PC-9 (cell line): Measurements from ENCODE around the gene PIK3CA.

Experiments used
- EZH2 ChIP-seq: fragments of 200-600 bp; sonication (generic); IDR thresholded peaks from 2 replicates; pipeline ENCODE4 v1.8.0; 2017; ENCODE audit warnings: antibody characterized with exemption, low read depth
- TF ChIP-seq, protein P1 (sequence below): fragments of 200-600 bp; sonication (generic); conservative IDR thresholded peaks from 2 replicates; pipeline ENCODE4 v1.6.1; 2017; ENCODE audit warnings: mixed run types, antibody characterized with exemption, mild to moderate bottlenecking, moderate library complexity

- TF ChIP-seq, protein P1, sequence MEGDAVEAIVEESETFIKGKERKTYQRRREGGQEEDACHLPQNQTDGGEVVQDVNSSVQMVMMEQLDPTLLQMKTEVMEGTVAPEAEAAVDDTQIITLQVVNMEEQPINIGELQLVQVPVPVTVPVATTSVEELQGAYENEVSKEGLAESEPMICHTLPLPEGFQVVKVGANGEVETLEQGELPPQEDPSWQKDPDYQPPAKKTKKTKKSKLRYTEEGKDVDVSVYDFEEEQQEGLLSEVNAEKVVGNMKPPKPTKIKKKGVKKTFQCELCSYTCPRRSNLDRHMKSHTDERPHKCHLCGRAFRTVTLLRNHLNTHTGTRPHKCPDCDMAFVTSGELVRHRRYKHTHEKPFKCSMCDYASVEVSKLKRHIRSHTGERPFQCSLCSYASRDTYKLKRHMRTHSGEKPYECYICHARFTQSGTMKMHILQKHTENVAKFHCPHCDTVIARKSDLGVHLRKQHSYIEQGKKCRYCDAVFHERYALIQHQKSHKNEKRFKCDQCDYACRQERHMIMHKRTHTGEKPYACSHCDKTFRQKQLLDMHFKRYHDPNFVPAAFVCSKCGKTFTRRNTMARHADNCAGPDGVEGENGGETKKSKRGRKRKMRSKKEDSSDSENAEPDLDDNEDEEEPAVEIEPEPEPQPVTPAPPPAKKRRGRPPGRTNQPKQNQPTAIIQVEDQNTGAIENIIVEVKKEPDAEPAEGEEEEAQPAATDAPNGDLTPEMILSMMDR, result no peak
- no peak for TF ChIP-seq EZH2
Measured at GRCh38 chr3:179260949-179261765, 113.0 kb downstream of the PIK3CA start.
